IMR-90 (cell line): ENCODE results near the gene CACNA2D1. TPM values are rescaled to one million over a fixed set of nuclear protein-coding genes. Genes with fewer than 3 reads are reported as not detected.

Experiments
- ATAC-seq: fragments of 200-7000 bp; cut with Tn5 transposase; 2 replicates; pipeline ENCODE4 v1.9.1; 2020; ENCODE audit warnings: low read depth, mild to moderate bottlenecking, moderate library complexity
- BruUV-seq: library from RNA; stranded (reverse); fragments of 400-500 nt; replicated peaks from 2 replicates; lab custom pipeline; 2021; lab: Mats Ljungman, UMichigan
- CTCF ChIA-PET: fragments of 300-600 bp; formaldehyde crosslinking; extraction: SDS; loops from one replicate; lab custom pipeline; 2021; ENCODE audit warnings: antibody characterized with exemption; lab: Yijun Ruan, JAX
- POLR2A ChIA-PET: fragments of 300-600 bp; sonication (Branson Sonifier 250); formaldehyde crosslinking; loops from one replicate; lab custom pipeline; 2022; ENCODE audit warnings: antibody characterized with exemption; ENCODE audit not compliant: unreplicated experiment; lab: Charles Lee
- DNase-seq: peaks from one replicate; pipeline ENCODE4 v3.0.0; 2013
- H2AFZ ChIP-seq: replicated peaks from 2 replicates; pipeline ENCODE3; 2013; ENCODE audit warnings: low read length, mild to moderate bottlenecking; ENCODE audit not compliant: poor library complexity
- H2AK5ac ChIP-seq: 2 replicates; pipeline ENCODE4 v1.6.1; 2013; ENCODE audit warnings: low read depth, low read length, inconsistent platforms
- H2AK9ac ChIP-seq: replicated peaks from 2 replicates; pipeline ENCODE3; 2013; ENCODE audit warnings: mild to moderate bottlenecking, low read depth, low read length, moderate library complexity; ENCODE audit not compliant: poor library complexity
- H2BK120ac ChIP-seq: 2 replicates; pipeline ENCODE4 v1.6.1; 2013; ENCODE audit warnings: low read depth, low read length, inconsistent platforms
- H2BK15ac ChIP-seq: 3 replicates; pipeline ENCODE4 v1.6.1; 2013; ENCODE audit warnings: low read depth, low read length, inconsistent platforms
- H2BK20ac ChIP-seq: 2 replicates; pipeline ENCODE4 v1.6.1; 2013; ENCODE audit warnings: low read depth, mild to moderate bottlenecking, inconsistent platforms, low read length, moderate library complexity
- H2BK5ac ChIP-seq: 2 replicates; pipeline ENCODE4 v1.6.1; 2013; ENCODE audit warnings: mild to moderate bottlenecking, low read depth, low read length, inconsistent platforms; ENCODE audit not compliant: poor library complexity, severe bottlenecking
- H3K14ac ChIP-seq: replicated peaks from 2 replicates; pipeline ENCODE4 v1.6.1; 2013; ENCODE audit warnings: low read depth, low read length, inconsistent platforms
- H3K18ac ChIP-seq: 2 replicates; pipeline ENCODE4 v1.6.1; 2013; ENCODE audit warnings: low read depth, low read length, control low read depth
- H3K23ac ChIP-seq: 2 replicates; pipeline ENCODE4 v1.6.1; 2013; ENCODE audit warnings: low read depth, low read length, inconsistent platforms
- H3K27ac ChIP-seq: 2 replicates; pipeline ENCODE4 v1.5.1; 2013; ENCODE audit warnings: mild to moderate bottlenecking, control low read depth, low read length; ENCODE audit not compliant: insufficient read depth
- H3K27me3 ChIP-seq: 2 replicates; pipeline ENCODE4 v1.6.1; 2013; ENCODE audit warnings: low read length; ENCODE audit not compliant: control insufficient read depth, insufficient read depth
- H3K36me3 ChIP-seq: 2 replicates; pipeline ENCODE4 v1.6.1; 2013; ENCODE audit warnings: low read length, mixed read lengths; ENCODE audit not compliant: control insufficient read depth, insufficient read depth
- H3K4ac ChIP-seq: 2 replicates; pipeline ENCODE4 v1.6.1; 2013; ENCODE audit warnings: low read depth, low read length, inconsistent platforms
- H3K4me1 ChIP-seq: 2 replicates; pipeline ENCODE4 v1.6.1; 2013; ENCODE audit warnings: low read length, mixed read lengths; ENCODE audit not compliant: control insufficient read depth, insufficient read depth
- H3K4me2 ChIP-seq: 2 replicates; pipeline ENCODE4 v1.6.1; 2013; ENCODE audit warnings: low read depth, mild to moderate bottlenecking, control low read depth, low read length, moderate library complexity
- H3K4me3 ChIP-seq: 2 replicates; pipeline ENCODE4 v1.5.1; 2013; ENCODE audit warnings: low read depth, mild to moderate bottlenecking, control low read depth, low read length, moderate library complexity; ENCODE audit not compliant: insufficient read depth
- H3K56ac ChIP-seq: 2 replicates; pipeline ENCODE4 v1.6.1; 2013; ENCODE audit warnings: low read length, inconsistent platforms; ENCODE audit not compliant: insufficient read depth; ENCODE audit errors: extremely low read depth
- H3K79me1 ChIP-seq, 2 experiments: 2 replicates each; pipeline ENCODE4 v1.6.1; 2013; ENCODE audit warnings: low read length in 2 of 2, inconsistent platforms in 1 of 2, low read depth in 1 of 2
- H3K9ac ChIP-seq: 2 replicates; pipeline ENCODE4 v1.6.1; 2013; ENCODE audit warnings: low read depth, low read length, control low read depth
- H3K9me1 ChIP-seq: 2 replicates; pipeline ENCODE4 v1.6.1; 2013; ENCODE audit warnings: low read length, inconsistent platforms; ENCODE audit not compliant: insufficient read depth
- H3K9me3 ChIP-seq: 2 replicates; pipeline ENCODE4 v1.6.1; 2013; ENCODE audit warnings: low read length; ENCODE audit not compliant: control insufficient read depth, insufficient read depth
- H4K20me1 ChIP-seq: 2 replicates; pipeline ENCODE4 v1.6.1; 2013; ENCODE audit warnings: low read length, inconsistent platforms; ENCODE audit not compliant: insufficient read depth
- H4K5ac ChIP-seq: 2 replicates; pipeline ENCODE4 v1.6.1; 2013; ENCODE audit warnings: mild to moderate bottlenecking, low read depth, low read length, control low read depth
- H4K8ac ChIP-seq, 2 experiments: 2 replicates each; pipeline ENCODE4 v1.6.1; 2013; ENCODE audit warnings: low read depth in 2 of 2, low read length in 2 of 2, control low read depth in 1 of 2, inconsistent platforms in 1 of 2
- H4K91ac ChIP-seq: 2 replicates; pipeline ENCODE4 v1.6.1; 2013; ENCODE audit warnings: low read depth, low read length, inconsistent platforms; ENCODE audit not compliant: insufficient read depth
- MAZ ChIP-seq: IDR thresholded peaks from 2 replicates; pipeline ENCODE4 v1.6.1; 2012; ENCODE audit warnings: low read depth, mild to moderate bottlenecking, low read length, improper control_type of control experiment, moderate library complexity, borderline replicate concordance
- RAD21 ChIP-seq: IDR thresholded peaks from 2 replicates; pipeline ENCODE4 v1.6.1; 2012; ENCODE audit warnings: low read length, improper control_type of control experiment
- RCOR1 ChIP-seq: IDR thresholded peaks from 2 replicates; pipeline ENCODE4 v1.6.1; 2012; ENCODE audit warnings: mild to moderate bottlenecking, low read length, improper control_type of control experiment; ENCODE audit not compliant: insufficient replicate concordance
- USF2 ChIP-seq: fragments of 150-350 bp; IDR thresholded peaks from 2 replicates; pipeline ENCODE4 v1.6.1; 2017; ENCODE audit warnings: mild to moderate bottlenecking, antibody characterized with exemption, low read length, low read depth
- WGBS, 2 experiments: methylation state at CpG; one replicate each; pipeline versions ENCODE4 v1.1.5 to v1.1.7; 2013; ENCODE audit warnings: missing lambda C conversion rate in 2 of 2; ENCODE audit not compliant: insufficient read length in 1 of 2; ENCODE audit errors: extremely low coverage in 2 of 2; 5-methylcytosine and 5-hydroxymethylcytosine counted together
- dilution Hi-C: fragments of 300-500 bp; cut with HindIII; formaldehyde crosslinking; loops from one replicate; pipeline ENCODE4 v1.14.3; 2018; ENCODE audit warnings: low sequenced_read_pairs; ENCODE audit not compliant: unreplicated experiment
- in situ Hi-C: fragments of 300-500 bp; cut with MboI; formaldehyde crosslinking; loops from 3 replicates; pipeline ENCODE4 v1.14.3; 2019; ENCODE audit warnings: low sequenced_read_pairs, inconsistent platforms, mixed read lengths
- intact Hi-C: fragments of 100-400 bp; cut with micrococcal nuclease; formaldehyde crosslinking; loops from 2 replicates; pipeline ENCODE4 v1.10.0; 2022
- polyA plus RNA-seq, 3 experiments: library from polyadenylated mRNA; depleted of rRNA; stranded (reverse); fragments of >200 nt; gene quantifications; 2 replicates each; pipeline ENCODE4 v1.2.3, GENCODE V29; 2012; ENCODE audit warnings: low replicate concordance in 1 of 3
- total RNA-seq: library from RNA; depleted of rRNA; stranded (reverse); fragments of >200 nt; gene quantifications from 2 replicates; pipeline ENCODE4 v1.2.3, GENCODE V29; 2012

The CACNA2D1 gene
- total and polyA plus RNA-seq, 2 of the 4 experiments (the other 2 are of a cell fraction), result 5.8 to 21.9 TPM

GRCh38 chr7:81925530-81925929, 518.0 kb downstream of the CACNA2D1 start:
- H4K5ac ChIP-seq, result no peak overlapping the region
- CTCF ChIA-PET, result interaction anchor here (0.7 kb wide), 1 partner anchor 108 kb away, joined by 3 read pairs; no protein-coding TSS in a partner anchor
- no peak for ATAC-seq

More at GRCh38 chr7:81925530-81925929, 518.0 kb downstream of the CACNA2D1 start:
- in situ Hi-C loops, result no loop called here
- Histone ChIP-seq H4K8ac (no peak overlapping the region), H2BK5ac (no peak overlapping the region), H3K56ac (no peak overlapping the region), H3K4me2 (no peak overlapping the region), H3K9me3 (no peaks in the 10 kb centered on the region), H3K4ac (no peak overlapping the region), H3K9ac (no peak overlapping the region), H3K4me1 (no peaks in the 10 kb centered on the region), H3K9me1 (no peaks in the 10 kb centered on the region), H4K20me1 (no peaks in the 10 kb centered on the region), H2BK20ac (no peak overlapping the region), H3K79me1 (no peaks in the 10 kb centered on the region), H3K27me3 (no peaks in the 10 kb centered on the region), H4K91ac (no peak overlapping the region), H3K36me3 (no peaks in the 10 kb centered on the region), H2AK5ac (no peak overlapping the region; the same call in 1 of the 2 replicates), H2AK9ac (no peak overlapping the region), H2BK15ac (no peak overlapping the region), H2AFZ (no peak overlapping the region), H3K27ac (no peak overlapping the region), H3K4me3 (no peak overlapping the region), H3K14ac (no peak overlapping the region), H2BK120ac (no peak overlapping the region), H3K23ac (no peak overlapping the region), H3K18ac (no peak overlapping the region)
- no TSS peak for BruUV-seq
- POLR2A ChIA-PET, result no interaction called here
- no peak for DNase-seq
- whole genome bisulfite sequencing, 2 experiments, result no CpG with 5 or more reads among the region's 3 CpGs
- intact Hi-C loops, result no loop called here
- TF ChIP-seq RAD21 (no peak), USF2 (no peak), MAZ (no peak), RCOR1 (no peak)
- dilution Hi-C loops, result no loop called here
